Fibroblast of lung (primary cell): Measurements from ENCODE around the gene XPR1.

Experiments used
- CTCF ChIP-seq, 2 donors: IDR thresholded peaks in 1 of 2; conservative IDR thresholded peaks in 1 of 2; 1 replicate in 1 of 2; 2 replicates in 1 of 2; pipeline ENCODE4 v1.5.1; 2011 to 2012; ENCODE audit warnings: low read length in 2 of 2, control low read depth in 1 of 2, inconsistent platforms in 1 of 2, low read depth in 1 of 2, mild to moderate bottlenecking in 1 of 2
- EZH2 ChIP-seq: IDR thresholded peaks from 2 replicates; pipeline ENCODE4 v1.5.1; 2012; ENCODE audit warnings: low read length, control low read depth, mild to moderate bottlenecking; ENCODE audit errors: missing control alignments

- TF ChIP-seq CTCF (conservative IDR thresholded peaks at IDR 0.05 in 1 of 2, IDR thresholded peaks at IDR 0.05 in 1 of 2; ENCODE audit: low read depth in 1 of 2, low read length in 2 of 2) (no peak), EZH2 (no peak)
These were observed 184.3 kb downstream of the XPR1 start for GRCh38 chr1:180816132-180816531.
